GM23338 (cell line): Measurements from ENCODE around the gene BCCIP. TPM values are rescaled to one million over a fixed set of nuclear protein-coding genes. Genes with fewer than 3 reads are reported as not detected.

ENCODE experiments used
- ATAC-seq: fragments of 200-7000 bp; cut with Tn5 transposase; 3 replicates; pipeline ENCODE4 v1.9.1; 2020
- DNase-seq: peaks from one replicate; pipeline ENCODE4 v3.0.0-alpha.2; 2015; ENCODE audit warnings: low spot score
- H2AFZ ChIP-seq: fragments of 200-600 bp; sonication (generic); 2 replicates; pipeline ENCODE4 v1.8.0; 2016; ENCODE audit warnings: antibody characterized with exemption, mild to moderate bottlenecking, moderate library complexity
- H3F3A ChIP-seq: fragments of 200-600 bp; sonication (generic); replicated peaks from 2 replicates; pipeline ENCODE4 v1.8.0; 2017; ENCODE audit warnings: antibody characterized with exemption, mixed run types, low read depth
- H3K27ac ChIP-seq: fragments of 200-600 bp; sonication (generic); 2 replicates; pipeline ENCODE4 v1.6.1; 2016; ENCODE audit warnings: low read depth
- H3K27me3 ChIP-seq: fragments of 200-600 bp; sonication (generic); 2 replicates; pipeline ENCODE4 v1.8.0; 2016; ENCODE audit warnings: mild to moderate bottlenecking, mixed run types, moderate library complexity; ENCODE audit not compliant: insufficient read depth
- H3K36me3 ChIP-seq: fragments of 200-600 bp; sonication (generic); 2 replicates; pipeline ENCODE4 v1.8.0; 2016; ENCODE audit warnings: mild to moderate bottlenecking; ENCODE audit not compliant: insufficient read depth
- H3K4me1 ChIP-seq: fragments of 200-600 bp; sonication (generic); 2 replicates; pipeline ENCODE4 v1.8.0; 2016; ENCODE audit warnings: mild to moderate bottlenecking, moderate library complexity; ENCODE audit not compliant: insufficient read depth
- H3K4me2 ChIP-seq: fragments of 200-600 bp; sonication (generic); 2 replicates; pipeline ENCODE4 v1.7.1; 2017; ENCODE audit warnings: mixed run types
- H3K4me3 ChIP-seq: fragments of 200-600 bp; sonication (generic); 2 replicates; pipeline ENCODE4 v1.6.1; 2016; ENCODE audit warnings: mixed run types
- H3K79me2 ChIP-seq: fragments of 200-600 bp; sonication (generic); replicated peaks from 2 replicates; pipeline ENCODE4 v1.8.0; 2017; ENCODE audit warnings: mild to moderate bottlenecking; ENCODE audit not compliant: insufficient read depth
- H3K9me2 ChIP-seq: fragments of 200-600 bp; sonication (generic); 2 replicates; pipeline ENCODE4 v1.8.0; 2017; ENCODE audit not compliant: insufficient read depth
- H4K20me1 ChIP-seq: fragments of 200-600 bp; sonication (generic); replicated peaks from 2 replicates; pipeline ENCODE4 v1.8.0; 2017; ENCODE audit warnings: mild to moderate bottlenecking; ENCODE audit not compliant: insufficient read depth
- H3K27ac Mint-ChIP-seq: 2 replicates; pipeline ENCODE4 v1.8.0; 2020; ENCODE audit warnings: inconsistent platforms, mild to moderate bottlenecking, moderate library complexity, mixed read lengths
- H3K27me3 Mint-ChIP-seq: 3 replicates; pipeline ENCODE4 v1.8.0; 2022; ENCODE audit warnings: low read depth, mild to moderate bottlenecking, moderate library complexity, mixed read lengths, inconsistent platforms; ENCODE audit not compliant: insufficient read depth, poor library complexity
- H3K36me3 Mint-ChIP-seq: 3 replicates; pipeline ENCODE4 v1.8.0; 2021; ENCODE audit warnings: low read depth, mild to moderate bottlenecking, inconsistent platforms, moderate library complexity, mixed read lengths
- H3K4me1 Mint-ChIP-seq: 3 replicates; pipeline ENCODE4 v1.8.0; 2020; ENCODE audit warnings: mild to moderate bottlenecking, inconsistent platforms, mixed read lengths
- H3K4me3 Mint-ChIP-seq: 3 replicates; pipeline ENCODE4 v1.8.0; 2021; ENCODE audit warnings: moderate library complexity, mild to moderate bottlenecking, inconsistent platforms, mixed read lengths
- H3K9me3 Mint-ChIP-seq: 3 replicates; pipeline ENCODE4 v1.8.0; 2020; ENCODE audit warnings: moderate library complexity, mild to moderate bottlenecking, inconsistent platforms, mixed read lengths
- CREB1 ChIP-seq: fragments of 250-450 bp; sonication (Bioruptor Pico); IDR thresholded peaks from 2 replicates; pipeline ENCODE4 v1.5.0; 2020; ENCODE audit warnings: low read depth, mild to moderate bottlenecking, moderate library complexity
- CTCF ChIP-seq, 2 experiments: fragments of 200-600 bp in 1 of 2; sonication (generic) in 1 of 2; conservative IDR thresholded peaks; 2 replicates each; pipeline versions ENCODE4 v1.5.1 to v1.6.1; 2016 to 2017; ENCODE audit warnings: antibody characterized with exemption in 2 of 2, low read depth in 2 of 2, mild to moderate bottlenecking in 2 of 2, moderate library complexity in 1 of 2
- EZH2 ChIP-seq: fragments of 200-600 bp; sonication (generic); IDR thresholded peaks from one replicate; pipeline ENCODE4 v1.8.0; 2017; ENCODE audit warnings: antibody characterized with exemption, mild to moderate bottlenecking, low read depth; ENCODE audit not compliant: unreplicated experiment
- EZH2phosphoT487 ChIP-seq: fragments of 200-600 bp; sonication (generic); IDR thresholded peaks from one replicate; pipeline ENCODE4 v1.8.1; 2018; ENCODE audit warnings: antibody characterized with exemption; ENCODE audit not compliant: unreplicated experiment
- JUNB ChIP-seq: IDR thresholded peaks from one replicate; pipeline ENCODE4 v1.6.1; 2016; ENCODE audit warnings: antibody characterized with exemption; ENCODE audit not compliant: unreplicated experiment
- NANOG ChIP-seq: IDR thresholded peaks from 2 replicates; pipeline ENCODE4 v1.6.1; 2016; ENCODE audit warnings: antibody characterized with exemption, borderline replicate concordance
- POLR2AphosphoS5 ChIP-seq: IDR thresholded peaks from 2 replicates; pipeline ENCODE4 v1.6.1; 2016; ENCODE audit warnings: antibody characterized with exemption, low read depth
- STAT1 ChIP-seq: IDR thresholded peaks from one replicate; pipeline ENCODE4 v1.6.1; 2016; ENCODE audit warnings: antibody characterized with exemption; ENCODE audit not compliant: unreplicated experiment
- ZNF114 ChIP-seq: fragments of 250-450 bp; sonication (Bioruptor Pico); IDR thresholded peaks from 2 replicates; pipeline ENCODE4 v1.5.0; 2020; ENCODE audit warnings: mild to moderate bottlenecking, moderate library complexity
- ZNF331 ChIP-seq: fragments of 250-450 bp; sonication (Bioruptor Pico); IDR thresholded peaks from 2 replicates; pipeline ENCODE4 v1.5.0; 2020; ENCODE audit warnings: low read depth, mild to moderate bottlenecking, moderate library complexity
- polyA plus RNA-seq: library from polyadenylated mRNA; unstranded; fragments of >200 nt; fragmentation: Nextera tagmentation; extraction: Ambion mirVana; gene quantifications from 2 replicates; pipeline ENCODE4 v1.2.1, GENCODE V29; 2016
- total RNA-seq: library from RNA; depleted of rRNA; stranded (reverse); fragments of >200 nt; shearing (Covaris generic); gene quantifications from 2 replicates; pipeline ENCODE4 v1.2.3, GENCODE V29; 2014
- TF ChIP-seq, protein P1 (sequence below): fragments of 250-450 bp; sonication (Bioruptor Pico); IDR thresholded peaks from 2 replicates; pipeline ENCODE4 v1.5.0; 2020; ENCODE audit warnings: mild to moderate bottlenecking, moderate library complexity
- TF ChIP-seq, protein P2 (sequence below): IDR thresholded peaks from one replicate; pipeline ENCODE4 v1.6.1; 2018; ENCODE audit warnings: antibody characterized with exemption; ENCODE audit not compliant: unreplicated experiment
- TF ChIP-seq, protein P3 (sequence below): IDR thresholded peaks from 2 replicates; pipeline ENCODE4 v1.6.1; 2016; ENCODE audit warnings: antibody characterized with exemption

The BCCIP gene
- total and polyA plus RNA-seq, 2 experiments from 2014 or later = 98.6 to 214 TPM

DNA sequence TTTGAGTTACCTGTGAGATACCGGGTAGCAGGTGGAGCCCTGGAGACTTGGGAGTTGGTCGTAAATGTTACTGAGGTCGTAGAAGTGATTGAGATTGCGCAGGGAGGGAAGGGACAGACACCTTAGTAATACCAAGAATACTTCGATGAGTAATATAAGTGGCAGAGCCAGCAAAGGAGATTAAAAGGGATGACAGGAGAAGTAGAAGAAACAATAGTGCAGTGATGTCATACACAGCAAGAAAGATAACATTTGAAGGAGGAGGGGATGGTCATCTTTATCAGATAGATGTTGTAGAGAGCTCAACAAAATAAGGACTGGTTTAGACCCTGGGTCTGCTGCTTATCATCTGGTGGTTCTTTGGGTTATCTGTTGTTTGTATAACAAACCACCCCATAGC, 5.0 kb downstream of the BCCIP start:
- DNase-seq = no peak
- no peak overlapping the region for H2AFZ ChIP-seq
- H3K4me1 ChIP-seq = peaks cover 10% of the 10 kb centered on the region
- H3K4me2 ChIP-seq = no peak overlapping the region
- H3K27me3 Mint-ChIP-seq = peaks cover 2% of the 10 kb centered on the region
- no peaks in the 10 kb centered on the region; the same call in 2 of the 3 replicates for H3K4me1 Mint-ChIP-seq
- no peak overlapping the region for H3K4me3 ChIP-seq
- no peak overlapping the region for H3K27ac Mint-ChIP-seq
- peaks cover 70% of the 10 kb centered on the region for H3K36me3 Mint-ChIP-seq
- H3K79me2 ChIP-seq = peaks cover 47% of the 10 kb centered on the region
- peaks cover 55% of the 10 kb centered on the region for H4K20me1 ChIP-seq
- no peaks in the 10 kb centered on the region for H3K9me2 ChIP-seq
- no peaks in the 10 kb centered on the region for H3K9me3 Mint-ChIP-seq
- H3K27ac ChIP-seq = no peak overlapping the region
- H3K27me3 ChIP-seq = no peaks in the 10 kb centered on the region
- no peaks in the 10 kb centered on the region for H3F3A ChIP-seq
- no peak overlapping the region for H3K4me3 Mint-ChIP-seq
- TF ChIP-seq JUNB (no peak), POLR2AphosphoS5 (no peak), CTCF (conservative IDR thresholded peaks at IDR 0.05; ENCODE audit: low read depth in 2 of 2) (no peak), EZH2phosphoT487 (no peak), NANOG (no peak), ZNF331 (CRISPR knock-in tag) (no peak), EZH2 (no peak), STAT1 (no peak), CREB1 (no peak), ZNF114 (CRISPR knock-in tag) (no peak)
- TF ChIP-seq, protein P1, sequence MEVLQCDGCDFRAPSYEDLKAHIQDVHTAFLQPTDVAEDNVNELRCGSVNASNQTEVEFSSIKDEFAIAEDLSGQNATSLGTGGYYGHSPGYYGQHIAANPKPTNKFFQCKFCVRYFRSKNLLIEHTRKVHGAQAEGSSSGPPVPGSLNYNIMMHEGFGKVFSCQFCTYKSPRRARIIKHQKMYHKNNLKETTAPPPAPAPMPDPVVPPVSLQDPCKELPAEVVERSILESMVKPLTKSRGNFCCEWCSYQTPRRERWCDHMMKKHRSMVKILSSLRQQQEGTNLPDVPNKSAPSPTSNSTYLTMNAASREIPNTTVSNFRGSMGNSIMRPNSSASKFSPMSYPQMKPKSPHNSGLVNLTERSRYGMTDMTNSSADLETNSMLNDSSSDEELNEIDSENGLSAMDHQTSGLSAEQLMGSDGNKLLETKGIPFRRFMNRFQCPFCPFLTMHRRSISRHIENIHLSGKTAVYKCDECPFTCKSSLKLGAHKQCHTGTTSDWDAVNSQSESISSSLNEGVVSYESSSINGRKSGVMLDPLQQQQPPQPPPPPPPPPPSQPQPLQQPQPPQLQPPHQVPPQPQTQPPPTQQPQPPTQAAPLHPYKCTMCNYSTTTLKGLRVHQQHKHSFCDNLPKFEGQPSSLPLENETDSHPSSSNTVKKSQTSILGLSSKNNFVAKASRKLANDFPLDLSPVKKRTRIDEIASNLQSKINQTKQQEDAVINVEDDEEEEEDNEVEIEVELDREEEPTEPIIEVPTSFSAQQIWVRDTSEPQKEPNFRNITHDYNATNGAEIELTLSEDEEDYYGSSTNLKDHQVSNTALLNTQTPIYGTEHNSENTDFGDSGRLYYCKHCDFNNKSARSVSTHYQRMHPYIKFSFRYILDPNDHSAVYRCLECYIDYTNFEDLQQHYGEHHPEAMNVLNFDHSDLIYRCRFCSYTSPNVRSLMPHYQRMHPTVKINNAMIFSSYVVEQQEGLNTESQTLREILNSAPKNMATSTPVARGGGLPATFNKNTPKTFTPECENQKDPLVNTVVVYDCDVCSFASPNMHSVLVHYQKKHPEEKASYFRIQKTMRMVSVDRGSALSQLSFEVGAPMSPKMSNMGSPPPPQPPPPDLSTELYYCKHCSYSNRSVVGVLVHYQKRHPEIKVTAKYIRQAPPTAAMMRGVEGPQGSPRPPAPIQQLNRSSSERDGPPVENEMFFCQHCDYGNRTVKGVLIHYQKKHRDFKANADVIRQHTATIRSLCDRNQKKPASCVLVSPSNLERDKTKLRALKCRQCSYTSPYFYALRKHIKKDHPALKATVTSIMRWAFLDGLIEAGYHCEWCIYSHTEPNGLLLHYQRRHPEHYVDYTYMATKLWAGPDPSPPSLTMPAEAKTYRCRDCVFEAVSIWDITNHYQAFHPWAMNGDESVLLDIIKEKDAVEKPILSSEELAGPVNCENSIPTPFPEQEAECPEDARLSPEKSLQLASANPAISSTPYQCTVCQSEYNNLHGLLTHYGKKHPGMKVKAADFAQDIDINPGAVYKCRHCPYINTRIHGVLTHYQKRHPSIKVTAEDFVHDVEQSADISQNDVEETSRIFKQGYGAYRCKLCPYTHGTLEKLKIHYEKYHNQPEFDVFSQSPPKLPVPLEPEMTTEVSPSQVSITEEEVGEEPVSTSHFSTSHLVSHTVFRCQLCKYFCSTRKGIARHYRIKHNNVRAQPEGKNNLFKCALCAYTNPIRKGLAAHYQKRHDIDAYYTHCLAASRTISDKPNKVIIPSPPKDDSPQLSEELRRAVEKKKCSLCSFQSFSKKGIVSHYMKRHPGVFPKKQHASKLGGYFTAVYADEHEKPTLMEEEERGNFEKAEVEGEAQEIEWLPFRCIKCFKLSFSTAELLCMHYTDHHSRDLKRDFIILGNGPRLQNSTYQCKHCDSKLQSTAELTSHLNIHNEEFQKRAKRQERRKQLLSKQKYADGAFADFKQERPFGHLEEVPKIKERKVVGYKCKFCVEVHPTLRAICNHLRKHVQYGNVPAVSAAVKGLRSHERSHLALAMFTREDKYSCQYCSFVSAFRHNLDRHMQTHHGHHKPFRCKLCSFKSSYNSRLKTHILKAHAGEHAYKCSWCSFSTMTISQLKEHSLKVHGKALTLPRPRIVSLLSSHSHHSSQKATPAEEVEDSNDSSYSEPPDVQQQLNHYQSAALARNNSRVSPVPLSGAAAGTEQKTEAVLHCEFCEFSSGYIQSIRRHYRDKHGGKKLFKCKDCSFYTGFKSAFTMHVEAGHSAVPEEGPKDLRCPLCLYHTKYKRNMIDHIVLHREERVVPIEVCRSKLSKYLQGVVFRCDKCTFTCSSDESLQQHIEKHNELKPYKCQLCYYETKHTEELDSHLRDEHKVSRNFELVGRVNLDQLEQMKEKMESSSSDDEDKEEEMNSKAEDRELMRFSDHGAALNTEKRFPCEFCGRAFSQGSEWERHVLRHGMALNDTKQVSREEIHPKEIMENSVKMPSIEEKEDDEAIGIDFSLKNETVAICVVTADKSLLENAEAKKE (CRISPR knock-in tag) = no peak
- TF ChIP-seq, protein P2, sequence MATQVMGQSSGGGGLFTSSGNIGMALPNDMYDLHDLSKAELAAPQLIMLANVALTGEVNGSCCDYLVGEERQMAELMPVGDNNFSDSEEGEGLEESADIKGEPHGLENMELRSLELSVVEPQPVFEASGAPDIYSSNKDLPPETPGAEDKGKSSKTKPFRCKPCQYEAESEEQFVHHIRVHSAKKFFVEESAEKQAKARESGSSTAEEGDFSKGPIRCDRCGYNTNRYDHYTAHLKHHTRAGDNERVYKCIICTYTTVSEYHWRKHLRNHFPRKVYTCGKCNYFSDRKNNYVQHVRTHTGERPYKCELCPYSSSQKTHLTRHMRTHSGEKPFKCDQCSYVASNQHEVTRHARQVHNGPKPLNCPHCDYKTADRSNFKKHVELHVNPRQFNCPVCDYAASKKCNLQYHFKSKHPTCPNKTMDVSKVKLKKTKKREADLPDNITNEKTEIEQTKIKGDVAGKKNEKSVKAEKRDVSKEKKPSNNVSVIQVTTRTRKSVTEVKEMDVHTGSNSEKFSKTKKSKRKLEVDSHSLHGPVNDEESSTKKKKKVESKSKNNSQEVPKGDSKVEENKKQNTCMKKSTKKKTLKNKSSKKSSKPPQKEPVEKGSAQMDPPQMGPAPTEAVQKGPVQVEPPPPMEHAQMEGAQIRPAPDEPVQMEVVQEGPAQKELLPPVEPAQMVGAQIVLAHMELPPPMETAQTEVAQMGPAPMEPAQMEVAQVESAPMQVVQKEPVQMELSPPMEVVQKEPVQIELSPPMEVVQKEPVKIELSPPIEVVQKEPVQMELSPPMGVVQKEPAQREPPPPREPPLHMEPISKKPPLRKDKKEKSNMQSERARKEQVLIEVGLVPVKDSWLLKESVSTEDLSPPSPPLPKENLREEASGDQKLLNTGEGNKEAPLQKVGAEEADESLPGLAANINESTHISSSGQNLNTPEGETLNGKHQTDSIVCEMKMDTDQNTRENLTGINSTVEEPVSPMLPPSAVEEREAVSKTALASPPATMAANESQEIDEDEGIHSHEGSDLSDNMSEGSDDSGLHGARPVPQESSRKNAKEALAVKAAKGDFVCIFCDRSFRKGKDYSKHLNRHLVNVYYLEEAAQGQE = no peak
- TF ChIP-seq, protein P3, sequence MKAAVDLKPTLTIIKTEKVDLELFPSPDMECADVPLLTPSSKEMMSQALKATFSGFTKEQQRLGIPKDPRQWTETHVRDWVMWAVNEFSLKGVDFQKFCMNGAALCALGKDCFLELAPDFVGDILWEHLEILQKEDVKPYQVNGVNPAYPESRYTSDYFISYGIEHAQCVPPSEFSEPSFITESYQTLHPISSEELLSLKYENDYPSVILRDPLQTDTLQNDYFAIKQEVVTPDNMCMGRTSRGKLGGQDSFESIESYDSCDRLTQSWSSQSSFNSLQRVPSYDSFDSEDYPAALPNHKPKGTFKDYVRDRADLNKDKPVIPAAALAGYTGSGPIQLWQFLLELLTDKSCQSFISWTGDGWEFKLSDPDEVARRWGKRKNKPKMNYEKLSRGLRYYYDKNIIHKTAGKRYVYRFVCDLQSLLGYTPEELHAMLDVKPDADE = no peak
- ATAC-seq = no peak
- peaks cover 53% of the 10 kb centered on the region for H3K36me3 ChIP-seq
